GM08714 (cell line): ENCODE measurements around the gene CHMP4A.
A peak's percentile ranks its signal among the peaks of the same experiment; 100 is the strongest.
"Not testable (repeated sequence)": the region's sequence is repeated elsewhere in the genome, so short reads cannot be mapped to it uniquely, and the experiment has no call there.

Experiments
- H3K4me3 ChIP-seq: fragments of 200-500 bp; sonication (Bioruptor generic); 2 replicates; pipeline ENCODE4 v1.5.1; 2014; ENCODE audit warnings: mild to moderate bottlenecking, low read length, inconsistent platforms
- ZNF274 ChIP-seq: IDR thresholded peaks from 2 replicates; pipeline ENCODE4 v1.6.1; 2012; ENCODE audit warnings: mild to moderate bottlenecking, low read depth, low read length

The CHMP4A gene

GRCh38 chr14:24238123-24238522, 24.8 kb upstream of the CHMP4A start:
- H3K4me3 ChIP-seq = no peak overlapping the region
- TF ChIP-seq ZNF274 = no peak

- TF ChIP-seq ZNF274 = no peak
- H3K4me3 ChIP-seq = no peak overlapping the region
Observed at GRCh38 chr14:24237463-24237955, 24.2 kb upstream of the CHMP4A start.

- TF ChIP-seq ZNF274 = no peak
- no peak overlapping the region for H3K4me3 ChIP-seq
Observed at GRCh38 chr14:24236689-24237462, 23.6 kb upstream of the CHMP4A start.

GRCh38 chr14:24235804-24236688, 22.8 kb upstream of the CHMP4A start:
- H3K4me3 ChIP-seq = no peak overlapping the region
- TF ChIP-seq ZNF274 = no peak

- TF ChIP-seq ZNF274 = no peak
- no peak overlapping the region for H3K4me3 ChIP-seq
Observed at GRCh38 chr14:24234095-24235005, 21.1 kb upstream of the CHMP4A start.

- H3K4me3 ChIP-seq = peak overlapping the region; percentile 79
- TF ChIP-seq ZNF274 = no peak
Observed at GRCh38 chr14:24233538-24233866, 20.2 kb upstream of the CHMP4A start.

GRCh38 chr14:24232645-24233537, 19.6 kb upstream of the CHMP4A start, which contains the start of gene GMPR2:
TSS of gene GMPR2 (plus strand) at chr14:24232929. CDS start at chr14:24233254, 325 bp downstream.
- no peak for TF ChIP-seq ZNF274
- peak within 1 kb of the TSS; percentile 79 for H3K4me3 ChIP-seq

GRCh38 chr14:24232121-24232644, 18.9 kb upstream of the CHMP4A start, which contains the start of gene NEDD8:
TSS of gene NEDD8 (minus strand) at chr14:24232367. CDS start at chr14:24232267, 100 bp downstream.
- H3K4me3 ChIP-seq = peak within 1 kb of the TSS; percentile 79
- TF ChIP-seq ZNF274 = no peak

GRCh38 chr14:24231263-24232120, 18.2 kb upstream of the CHMP4A start:
- H3K4me3 ChIP-seq = peak overlapping the region; percentile 79
- no peak for TF ChIP-seq ZNF274

GRCh38 chr14:24228902-24229301, 15.6 kb upstream of the CHMP4A start:
- no peak for TF ChIP-seq ZNF274
- no peak overlapping the region for H3K4me3 ChIP-seq

GRCh38 chr14:24226473-24226872, 13.2 kb upstream of the CHMP4A start:
- no peak overlapping the region for H3K4me3 ChIP-seq
- TF ChIP-seq ZNF274 = no peak

- no peak overlapping the region for H3K4me3 ChIP-seq
- TF ChIP-seq ZNF274 = no peak
Observed at GRCh38 chr14:24224618-24225071, 11.4 kb upstream of the CHMP4A start.

GRCh38 chr14:24222987-24223386, 9.7 kb upstream of the CHMP4A start:
- H3K4me3 ChIP-seq = not testable (repeated sequence)
